H1 (cell line): ENCODE data around the gene POLRMT. TPM values are rescaled to one million over a fixed set of nuclear protein-coding genes. Genes with fewer than 3 reads are reported as not detected.

ENCODE experiments used
- CHD1 ChIP-seq: IDR thresholded peaks from 2 replicates; pipeline ENCODE4 v1.6.1; 2012; ENCODE audit warnings: low read depth, low read length, improper control_type of control experiment
- CHD7 ChIP-seq: fragments of 300-600 bp; sonication (generic); IDR thresholded peaks from 2 replicates; pipeline ENCODE4 v1.7.1; 2012; ENCODE audit warnings: low read length, moderate library complexity, mild to moderate bottlenecking, inconsistent platforms; ENCODE audit not compliant: insufficient replicate concordance
- CREB1 ChIP-seq: IDR thresholded peaks from 2 replicates; pipeline ENCODE4 v1.6.1; 2012; ENCODE audit warnings: inconsistent platforms
- EP300 ChIP-seq, 2 experiments: IDR thresholded peaks; 1 replicate in 1 of 2; 2 replicates in 1 of 2; pipeline ENCODE4 v1.6.1; 2011 to 2012; ENCODE audit warnings: low read depth in 2 of 2, low read length in 2 of 2, mild to moderate bottlenecking in 2 of 2, borderline replicate concordance in 1 of 2, inconsistent platforms in 1 of 2, moderate library complexity in 1 of 2
- GABPA ChIP-seq: IDR thresholded peaks from 2 replicates; pipeline ENCODE4 v1.6.1; 2011; ENCODE audit warnings: mild to moderate bottlenecking, low read length, moderate library complexity, borderline replicate concordance; ENCODE audit not compliant: insufficient read depth
- KDM5A ChIP-seq: fragments of 200-600 bp; IDR thresholded peaks from 2 replicates; pipeline ENCODE4 v1.7.1; 2012; ENCODE audit warnings: mild to moderate bottlenecking, low read length, inconsistent platforms, mixed read lengths
- MAFK ChIP-seq: IDR thresholded peaks from 2 replicates; pipeline ENCODE4 v1.6.1; 2012; ENCODE audit warnings: low read depth, mild to moderate bottlenecking, improper control_type of control experiment, low read length
- NANOG ChIP-seq: IDR thresholded peaks from 2 replicates; pipeline ENCODE4 v1.6.1; 2011; ENCODE audit warnings: low read length, low read depth, mild to moderate bottlenecking, inconsistent platforms; ENCODE audit not compliant: insufficient read depth, poor library complexity, severe bottlenecking
- RFX5 ChIP-seq: IDR thresholded peaks from 2 replicates; pipeline ENCODE4 v1.6.1; 2011; ENCODE audit warnings: low read depth, low read length, improper control_type of control experiment, borderline replicate concordance
- TAF1 ChIP-seq: IDR thresholded peaks from 2 replicates; pipeline ENCODE4 v1.6.1; 2011; ENCODE audit warnings: mild to moderate bottlenecking, low read depth, low read length
- YY1 ChIP-seq: IDR thresholded peaks from 2 replicates; pipeline ENCODE4 v1.6.1; 2011; ENCODE audit warnings: low read depth, mild to moderate bottlenecking, low read length
- ZNF274 ChIP-seq: IDR thresholded peaks from 2 replicates; pipeline ENCODE4 v1.7.0; 2012; ENCODE audit warnings: low read length, borderline replicate concordance; ENCODE audit errors: extremely low read depth
- polyA plus RNA-seq, 7 experiments: library from polyadenylated mRNA; depleted of rRNA in 3 of 7; stranded (reverse) in 5 of 7; unstranded in 2 of 7; fragments of >200 nt in 5 of 7; fragments of 200-250 nt in 2 of 7; gene quantifications; 1 replicate in 5 of 7; 2 replicates in 1 of 7; 4 replicates in 1 of 7; pipeline versions ENCODE4 v1.2.1 to v1.2.3, GENCODE V29; 2011 to 2013; ENCODE audit warnings: missing spikeins in 2 of 7, mixed read lengths in 2 of 7
- total RNA-seq: library from RNA; stranded (reverse); fragmentation: NEBNext Ultra II Directional; extraction: Animal tissue kit (Norgen Biotek cat#: 25700); gene quantifications from 2 replicates; pipeline ENCODE4 v1.2.1, GENCODE V29; 2021

POLRMT gene
- total and polyA plus RNA-seq, 2 of the 8 experiments (the other 6 are each of a cell fraction or from before 2014, with no cell fraction given): 93.0 to 111 TPM

DNA sequence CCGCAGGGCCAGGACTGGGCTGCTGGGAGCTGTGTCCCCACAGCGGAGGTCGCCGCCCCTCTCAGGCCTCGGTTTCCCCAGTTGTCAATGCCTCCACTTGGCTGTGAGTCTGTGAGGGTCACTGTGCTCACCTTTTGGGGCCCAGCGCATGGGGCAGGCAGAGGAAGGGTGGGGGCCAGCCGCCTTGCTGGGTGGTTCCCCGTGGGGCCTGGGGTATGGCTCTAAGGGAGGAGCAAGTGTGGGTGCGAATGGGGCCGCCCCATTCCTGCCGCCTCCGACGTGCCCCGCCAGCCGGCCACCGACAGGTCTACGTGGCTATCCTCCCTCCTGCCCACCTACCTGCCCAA is 5.5 kb upstream of the POLRMT start (continued):
- TF ChIP-seq CHD7: no peak
- TF ChIP-seq ZNF274: no peak
- TF ChIP-seq NANOG: no peak
- no peak for TF ChIP-seq RFX5
- no peak for TF ChIP-seq CHD1
- no peak for TF ChIP-seq YY1
- no peak for TF ChIP-seq KDM5A
- no peak for TF ChIP-seq CREB1
- no peak for TF ChIP-seq TAF1
- no peak for TF ChIP-seq GABPA
- no peak for TF ChIP-seq MAFK
- TF ChIP-seq EP300 (IDR thresholded peaks at IDR 0.05; ENCODE audit: borderline replicate concordance in 1 of 2, low read depth in 2 of 2, low read length in 2 of 2): no peak
